ENCODE measurements around the gene ATOSA. TPM values are rescaled to one million over a fixed set of nuclear protein-coding genes. Genes with fewer than 3 reads are reported as not detected.

Gene ATOSA
- total RNA-seq, 1 donor from 2014 or later = 37.7 TPM

GRCh38 chr15:52642386-52643361 is 36.5 kb downstream of the ATOSA start:
- Mint-ChIP-seq H3K9me3 (no peaks in the 10 kb centered on the region), H3K36me3 (peaks cover 11% of the 10 kb centered on the region), H3K4me1 (ENCODE audit: unreplicated experiment) (peaks cover 4% of the 10 kb centered on the region), H3K27ac (no peak overlapping the region), H3K27me3 (no peaks in the 10 kb centered on the region), H3K4me3 (no peak overlapping the region)
- DNase-seq (ENCODE audit: extremely low spot score, unreplicated experiment) = no peak
- no peak for TF ChIP-seq CTCF (conservative IDR thresholded peaks at IDR 0.05)

- DNase-seq (ENCODE audit: extremely low spot score, unreplicated experiment) = no peak
- no peaks in the 10 kb centered on the region for H3K27me3 Mint-ChIP-seq
- no peaks in the 10 kb centered on the region for H3K4me1 Mint-ChIP-seq (ENCODE audit: unreplicated experiment)
- H3K4me3 Mint-ChIP-seq = no peak overlapping the region
- H3K27ac Mint-ChIP-seq = no peak overlapping the region
- H3K9me3 Mint-ChIP-seq = no peaks in the 10 kb centered on the region
- no peaks in the 10 kb centered on the region for H3K36me3 Mint-ChIP-seq
- TF ChIP-seq CTCF (conservative IDR thresholded peaks at IDR 0.05) = no peak
These were observed 42.7 kb downstream of the ATOSA start for GRCh38 chr15:52636459-52636858.

GRCh38 chr15:52635908-52636307 is 43.3 kb downstream of the ATOSA start:
- Mint-ChIP-seq H3K4me3 (no peak overlapping the region), H3K36me3 (no peaks in the 10 kb centered on the region), H3K27ac (no peak overlapping the region), H3K27me3 (no peaks in the 10 kb centered on the region), H3K9me3 (no peaks in the 10 kb centered on the region), H3K4me1 (ENCODE audit: unreplicated experiment) (no peaks in the 10 kb centered on the region)
- no peak for DNase-seq (ENCODE audit: extremely low spot score, unreplicated experiment)
- no peak for TF ChIP-seq CTCF (conservative IDR thresholded peaks at IDR 0.05)

Other genes starting within 250 kb of the ATOSA start
- gene MYO5A, start 150.5 kb downstream of the ATOSA start, total RNA-seq (ENCODE audit: low replicate concordance) = 20.9 and 21.2 TPM in 2 replicates
- 160 and 167 TPM in 2 replicates for gene ARPP19, start 110.4 kb downstream of the ATOSA start, total RNA-seq (ENCODE audit: low replicate concordance)
- gene ONECUT1, start 110.9 kb upstream of the ATOSA start, total RNA-seq (ENCODE audit: low replicate concordance) = 11.0 and 11.1 TPM in 2 replicates

All from type B pancreatic cell (in vitro differentiated cells).